Transverse colon (tissue), 3 donors: ENCODE measurements around the gene ZNF362.
"Not testable (repeated sequence)": the region's sequence is repeated elsewhere in the genome, so short reads cannot be mapped to it uniquely, and the experiment has no call there.

ENCODE experiments used
- EP300 ChIP-seq: sonication (generic); formaldehyde crosslinking; IDR thresholded peaks from one replicate; pipeline ENCODE4 v1.6.1; 2017; ENCODE audit warnings: antibody characterized with exemption, low read depth
- POLR2A ChIP-seq: fragments of 450-650 bp; IDR thresholded peaks from one replicate; pipeline ENCODE4 v1.6.1; 2016; ENCODE audit warnings: antibody characterized with exemption, mild to moderate bottlenecking, moderate library complexity
- TF ChIP-seq, protein P1 (sequence below), 5 experiments: fragments of 200-600 bp in 3 of 5; fragments of 450-650 bp in 2 of 5; sonication (generic) in 3 of 5; IDR thresholded peaks; 1 replicate in 2 of 5; 2 replicates in 3 of 5; pipeline ENCODE4 v1.5.1; 2016 to 2017; ENCODE audit warnings: antibody characterized with exemption in 5 of 5, inconsistent platforms in 3 of 5, mild to moderate bottlenecking in 2 of 5, moderate library complexity in 1 of 5

DNA sequence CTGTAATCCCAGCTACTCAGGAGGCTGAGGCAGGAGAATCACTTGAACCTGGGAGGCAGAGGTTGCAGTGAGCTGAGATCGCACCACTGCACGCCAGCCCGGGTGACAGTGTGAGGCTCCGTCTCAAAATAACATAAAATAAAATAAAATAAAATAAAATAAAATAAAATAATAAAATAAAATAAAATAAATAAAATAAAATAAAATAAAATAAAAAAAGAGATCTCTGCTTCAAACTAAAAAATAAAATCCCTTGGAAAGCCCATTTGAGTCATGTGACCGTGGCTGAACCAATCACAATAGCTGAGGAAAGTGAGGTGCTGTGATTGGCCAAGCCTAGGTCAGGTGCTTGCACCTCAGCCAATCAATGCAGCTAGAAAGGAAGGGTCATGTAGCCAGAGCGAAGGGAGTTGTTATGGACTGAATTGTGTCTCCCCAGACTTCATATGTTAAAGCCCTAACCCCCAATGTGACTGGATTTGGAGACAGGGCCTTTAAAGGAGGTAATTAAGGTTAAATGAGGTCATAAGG is 18.0 kb upstream of the ZNF362 start:
- not testable (repeated sequence) for TF ChIP-seq EP300, POLR2A
- TF ChIP-seq, protein P1, sequence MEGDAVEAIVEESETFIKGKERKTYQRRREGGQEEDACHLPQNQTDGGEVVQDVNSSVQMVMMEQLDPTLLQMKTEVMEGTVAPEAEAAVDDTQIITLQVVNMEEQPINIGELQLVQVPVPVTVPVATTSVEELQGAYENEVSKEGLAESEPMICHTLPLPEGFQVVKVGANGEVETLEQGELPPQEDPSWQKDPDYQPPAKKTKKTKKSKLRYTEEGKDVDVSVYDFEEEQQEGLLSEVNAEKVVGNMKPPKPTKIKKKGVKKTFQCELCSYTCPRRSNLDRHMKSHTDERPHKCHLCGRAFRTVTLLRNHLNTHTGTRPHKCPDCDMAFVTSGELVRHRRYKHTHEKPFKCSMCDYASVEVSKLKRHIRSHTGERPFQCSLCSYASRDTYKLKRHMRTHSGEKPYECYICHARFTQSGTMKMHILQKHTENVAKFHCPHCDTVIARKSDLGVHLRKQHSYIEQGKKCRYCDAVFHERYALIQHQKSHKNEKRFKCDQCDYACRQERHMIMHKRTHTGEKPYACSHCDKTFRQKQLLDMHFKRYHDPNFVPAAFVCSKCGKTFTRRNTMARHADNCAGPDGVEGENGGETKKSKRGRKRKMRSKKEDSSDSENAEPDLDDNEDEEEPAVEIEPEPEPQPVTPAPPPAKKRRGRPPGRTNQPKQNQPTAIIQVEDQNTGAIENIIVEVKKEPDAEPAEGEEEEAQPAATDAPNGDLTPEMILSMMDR (IDR thresholded peaks at IDR 0.05): not testable (repeated sequence)
